ENCODE data around the gene PRDM10. TPM values are rescaled to one million over a fixed set of nuclear protein-coding genes. Genes with fewer than 3 reads are reported as not detected.

PRDM10 gene
- total RNA-seq, 4 donors from 2014 or later = 7.8 to 18.6 (median 9.7) TPM

GRCh38 chr11:129968591-129969419 is 33.8 kb downstream of the PRDM10 start:
- intact Hi-C loops (cut with DNase I) = no loop called here
- H3K4me1 ChIP-seq = peaks cover 16 to 19% of the 10 kb centered on the region in 2 donors
- DNase-seq = no peak
- H3K4me3 ChIP-seq (replicated peaks in 1 of 3) = no peak overlapping the region
- H3K27ac ChIP-seq = no peak overlapping the region
- H3K36me3 ChIP-seq = no peaks in the 10 kb centered on the region
- no peaks in the 10 kb centered on the region for H3K27me3 ChIP-seq
- 88 to 90% methylated on average over 9 of the region's 9 CpGs for WGBS, 2 donors
- no peaks in the 10 kb centered on the region for H3K9me3 ChIP-seq
- TF ChIP-seq POLR2A (IDR thresholded peaks at IDR 0.05) (no peak), CTCF (IDR thresholded peaks at IDR 0.05) (no peak)

GRCh38 chr11:129967996-129968395 is 34.6 kb downstream of the PRDM10 start:
- 94 to 96% methylated on average over 3 of the region's 3 CpGs for WGBS, 2 donors
- no peaks in the 10 kb centered on the region for H3K36me3 ChIP-seq
- no peak overlapping the region for H3K27ac ChIP-seq
- DNase-seq = no peak
- H3K9me3 ChIP-seq = no peaks in the 10 kb centered on the region
- no peak overlapping the region for H3K4me3 ChIP-seq (replicated peaks in 1 of 3)
- H3K27me3 ChIP-seq = no peaks in the 10 kb centered on the region
- TF ChIP-seq CTCF (IDR thresholded peaks at IDR 0.05) (no peak), POLR2A (IDR thresholded peaks at IDR 0.05) (no peak)
- intact Hi-C loops (cut with DNase I) = no loop called here
- peaks cover 12 to 13% of the 10 kb centered on the region in 2 donors for H3K4me1 ChIP-seq

- TF ChIP-seq POLR2A (IDR thresholded peaks at IDR 0.05) (no peak), CTCF (IDR thresholded peaks at IDR 0.05) (no peak)
- DNase-seq = no peak
- WGBS, 2 donors = 89 to 90% methylated on average over 3 of the region's 3 CpGs
- intact Hi-C loops (cut with DNase I) = no loop called here
- peaks cover 0 to 3% of the 10 kb centered on the region in 2 donors for H3K4me1 ChIP-seq
- no peak overlapping the region for H3K27ac ChIP-seq
- no peaks in the 10 kb centered on the region for H3K9me3 ChIP-seq
- no peaks in the 10 kb centered on the region for H3K27me3 ChIP-seq
- H3K4me3 ChIP-seq (replicated peaks in 1 of 3) = no peak overlapping the region
- no peaks in the 10 kb centered on the region for H3K36me3 ChIP-seq
Measured at GRCh38 chr11:129965248-129965647, 37.4 kb downstream of the PRDM10 start.

- H3K36me3 ChIP-seq = peaks cover 0 to 3% of the 10 kb centered on the region in 2 donors
- intact Hi-C loops (cut with DNase I) = no loop called here
- WGBS, 2 donors = 94 to 95% methylated on average over 18 of the region's 18 CpGs
- DNase-seq = no peak
- H3K27ac ChIP-seq = no peak overlapping the region
- TF ChIP-seq CTCF (IDR thresholded peaks at IDR 0.05) (no peak), POLR2A (IDR thresholded peaks at IDR 0.05) (no peak)
- H3K4me1 ChIP-seq = peaks cover 0 to 3% of the 10 kb centered on the region in 2 donors
- H3K4me3 ChIP-seq (replicated peaks in 1 of 3) = no peak overlapping the region
- H3K27me3 ChIP-seq = no peaks in the 10 kb centered on the region
- no peaks in the 10 kb centered on the region for H3K9me3 ChIP-seq
Measured at GRCh38 chr11:129960216-129961214, 42.1 kb downstream of the PRDM10 start.
